ENCODE data around the gene MRPL39. TPM values are rescaled to one million over a fixed set of nuclear protein-coding genes. Genes with fewer than 3 reads are reported as not detected.
A peak's percentile ranks its signal among the peaks of the same experiment; 100 is the strongest.

The MRPL39 gene
- total and polyA plus RNA-seq, 2 experiments from 2014 or later, result 50.5 to 132 TPM

DNA sequence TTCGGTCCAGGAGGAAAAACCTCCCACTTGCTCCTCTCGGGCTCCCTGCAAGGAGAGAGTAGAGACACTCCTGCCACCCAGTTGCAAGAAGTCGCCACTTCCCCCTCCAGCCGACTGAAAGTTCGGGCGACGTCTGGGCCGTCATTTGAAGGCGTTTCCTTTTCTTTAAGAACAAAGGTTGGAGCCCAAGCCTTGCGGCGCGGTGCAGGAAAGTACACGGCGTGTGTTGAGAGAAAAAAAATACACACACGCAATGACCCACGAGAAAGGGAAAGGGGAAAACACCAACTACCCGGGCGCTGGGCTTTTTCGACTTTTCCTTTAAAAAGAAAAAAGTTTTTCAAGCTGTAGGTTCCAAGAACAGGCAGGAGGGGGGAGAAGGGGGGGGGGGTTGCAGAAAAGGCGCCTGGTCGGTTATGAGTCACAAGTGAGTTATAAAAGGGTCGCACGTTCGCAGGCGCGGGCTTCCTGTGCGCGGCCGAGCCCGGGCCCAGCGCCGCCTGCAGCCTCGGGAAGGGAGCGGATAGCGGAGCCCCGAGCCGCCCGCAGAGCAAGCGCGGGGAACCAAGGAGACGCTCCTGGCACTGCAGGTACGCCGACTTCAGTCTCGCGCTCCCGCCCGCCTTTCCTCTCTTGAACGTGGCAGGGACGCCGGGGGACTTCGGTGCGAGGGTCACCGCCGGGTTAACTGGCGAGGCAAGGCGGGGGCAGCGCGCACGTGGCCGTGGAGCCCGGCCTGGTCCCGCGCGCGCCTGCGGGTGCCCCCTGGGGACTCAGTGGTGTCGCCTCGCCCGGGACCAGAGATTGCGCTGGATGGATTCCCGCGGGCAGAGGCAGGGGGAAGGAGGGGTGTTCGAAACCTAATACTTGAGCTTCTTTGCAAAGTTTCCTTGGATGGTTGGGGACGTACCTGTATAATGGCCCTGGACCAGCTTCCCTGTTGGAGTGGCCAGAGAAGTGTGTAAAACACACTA lies 45.3 kb downstream of the MRPL39 start:
- no peak overlapping the region for H3K27ac Mint-ChIP-seq
- Histone ChIP-seq H3K79me2 (replicated peaks; ENCODE audit: insufficient read depth) (no peaks in the 10 kb centered on the region), H3K4me2 (peak overlapping the region; percentile 92), H3K27me3 (ENCODE audit: insufficient read depth) (peaks cover 33% of the 10 kb centered on the region), H3K36me3 (ENCODE audit: insufficient read depth) (no peaks in the 10 kb centered on the region), H3K4me3 (peak overlapping the region; percentile 70), H2AFZ (peak overlapping the region; percentile 95), H3F3A (replicated peaks; ENCODE audit: low read depth) (no peaks in the 10 kb centered on the region), H3K27ac (ENCODE audit: low read depth) (no peak overlapping the region), H3K9me2 (ENCODE audit: insufficient read depth) (peaks cover 5% of the 10 kb centered on the region), H3K4me1 (ENCODE audit: insufficient read depth) (no peaks in the 10 kb centered on the region), H4K20me1 (replicated peaks; ENCODE audit: insufficient read depth) (no peaks in the 10 kb centered on the region)
- H3K9me3 Mint-ChIP-seq, result no peaks in the 10 kb centered on the region; the same call in 2 of the 3 replicates
- peaks cover 8% of the 10 kb centered on the region for H3K4me1 Mint-ChIP-seq
- no peaks in the 10 kb centered on the region; the same call in 2 of the 3 replicates for H3K36me3 Mint-ChIP-seq (ENCODE audit: low read depth)
- ATAC-seq, result peak; percentile 98
- peak overlapping the region; percentile 87 for H3K4me3 Mint-ChIP-seq
- DNase-seq (ENCODE audit: low spot score), result peak; percentile 83
- H3K27me3 Mint-ChIP-seq (ENCODE audit: insufficient read depth, low read depth, poor library complexity), result peaks cover 20% of the 10 kb centered on the region
- no peak for TF ChIP-seq EZH2phosphoT487 (IDR thresholded peaks at IDR 0.05; ENCODE audit: unreplicated experiment)
- TF ChIP-seq, protein P1, sequence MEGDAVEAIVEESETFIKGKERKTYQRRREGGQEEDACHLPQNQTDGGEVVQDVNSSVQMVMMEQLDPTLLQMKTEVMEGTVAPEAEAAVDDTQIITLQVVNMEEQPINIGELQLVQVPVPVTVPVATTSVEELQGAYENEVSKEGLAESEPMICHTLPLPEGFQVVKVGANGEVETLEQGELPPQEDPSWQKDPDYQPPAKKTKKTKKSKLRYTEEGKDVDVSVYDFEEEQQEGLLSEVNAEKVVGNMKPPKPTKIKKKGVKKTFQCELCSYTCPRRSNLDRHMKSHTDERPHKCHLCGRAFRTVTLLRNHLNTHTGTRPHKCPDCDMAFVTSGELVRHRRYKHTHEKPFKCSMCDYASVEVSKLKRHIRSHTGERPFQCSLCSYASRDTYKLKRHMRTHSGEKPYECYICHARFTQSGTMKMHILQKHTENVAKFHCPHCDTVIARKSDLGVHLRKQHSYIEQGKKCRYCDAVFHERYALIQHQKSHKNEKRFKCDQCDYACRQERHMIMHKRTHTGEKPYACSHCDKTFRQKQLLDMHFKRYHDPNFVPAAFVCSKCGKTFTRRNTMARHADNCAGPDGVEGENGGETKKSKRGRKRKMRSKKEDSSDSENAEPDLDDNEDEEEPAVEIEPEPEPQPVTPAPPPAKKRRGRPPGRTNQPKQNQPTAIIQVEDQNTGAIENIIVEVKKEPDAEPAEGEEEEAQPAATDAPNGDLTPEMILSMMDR (conservative IDR thresholded peaks at IDR 0.05; ENCODE audit: low read depth in 2 of 2), result 0 out of 4 replicates have a peak, but pooled peaks have one; percentile 6 to 13

DNA sequence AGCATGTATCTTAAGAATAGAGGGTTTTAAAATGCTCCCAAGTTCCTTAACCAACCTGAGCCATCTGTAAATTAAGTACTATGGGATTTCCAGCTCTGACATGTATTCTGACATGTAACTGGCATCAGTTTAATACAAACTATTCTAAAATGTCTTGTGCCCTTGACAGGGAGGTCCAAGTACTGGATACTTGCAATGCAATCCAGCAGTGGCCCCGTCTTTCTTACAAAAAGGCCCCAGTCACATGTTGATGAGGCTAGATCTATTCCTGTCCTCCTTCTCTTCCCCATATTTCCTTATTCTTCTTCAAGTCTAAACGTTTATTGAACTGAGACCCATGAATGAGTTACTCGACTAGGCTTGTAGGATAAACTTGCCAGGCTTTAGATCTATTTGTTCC lies 46.4 kb downstream of the MRPL39 start:
- Mint-ChIP-seq H3K27me3 (ENCODE audit: insufficient read depth, low read depth, poor library complexity) (peaks cover 20% of the 10 kb centered on the region), H3K9me3 (no peaks in the 10 kb centered on the region; the same call in 2 of the 3 replicates), H3K27ac (no peak overlapping the region), H3K36me3 (ENCODE audit: low read depth) (no peaks in the 10 kb centered on the region; the same call in 2 of the 3 replicates), H3K4me1 (peaks cover 8% of the 10 kb centered on the region), H3K4me3 (peak overlapping the region; percentile 87)
- H3K79me2 ChIP-seq (replicated peaks; ENCODE audit: insufficient read depth), result no peaks in the 10 kb centered on the region
- H3K36me3 ChIP-seq (ENCODE audit: insufficient read depth), result no peaks in the 10 kb centered on the region
- no peak for DNase-seq (ENCODE audit: low spot score)
- H3F3A ChIP-seq (replicated peaks; ENCODE audit: low read depth), result no peaks in the 10 kb centered on the region
- no peak overlapping the region for H2AFZ ChIP-seq
- no peaks in the 10 kb centered on the region for H3K4me1 ChIP-seq (ENCODE audit: insufficient read depth)
- ATAC-seq, result no peak
- H3K27ac ChIP-seq (ENCODE audit: low read depth), result no peak overlapping the region
- peak overlapping the region; percentile 70; the same call in 1 of the 2 replicates for H3K4me3 ChIP-seq
- H3K9me2 ChIP-seq (ENCODE audit: insufficient read depth), result peaks cover 5% of the 10 kb centered on the region
- peaks cover 33% of the 10 kb centered on the region for H3K27me3 ChIP-seq (ENCODE audit: insufficient read depth)
- no peaks in the 10 kb centered on the region for H4K20me1 ChIP-seq (replicated peaks; ENCODE audit: insufficient read depth)
- peak overlapping the region; percentile 92; the same call in 1 of the 2 replicates for H3K4me2 ChIP-seq
- TF ChIP-seq, protein P2, sequence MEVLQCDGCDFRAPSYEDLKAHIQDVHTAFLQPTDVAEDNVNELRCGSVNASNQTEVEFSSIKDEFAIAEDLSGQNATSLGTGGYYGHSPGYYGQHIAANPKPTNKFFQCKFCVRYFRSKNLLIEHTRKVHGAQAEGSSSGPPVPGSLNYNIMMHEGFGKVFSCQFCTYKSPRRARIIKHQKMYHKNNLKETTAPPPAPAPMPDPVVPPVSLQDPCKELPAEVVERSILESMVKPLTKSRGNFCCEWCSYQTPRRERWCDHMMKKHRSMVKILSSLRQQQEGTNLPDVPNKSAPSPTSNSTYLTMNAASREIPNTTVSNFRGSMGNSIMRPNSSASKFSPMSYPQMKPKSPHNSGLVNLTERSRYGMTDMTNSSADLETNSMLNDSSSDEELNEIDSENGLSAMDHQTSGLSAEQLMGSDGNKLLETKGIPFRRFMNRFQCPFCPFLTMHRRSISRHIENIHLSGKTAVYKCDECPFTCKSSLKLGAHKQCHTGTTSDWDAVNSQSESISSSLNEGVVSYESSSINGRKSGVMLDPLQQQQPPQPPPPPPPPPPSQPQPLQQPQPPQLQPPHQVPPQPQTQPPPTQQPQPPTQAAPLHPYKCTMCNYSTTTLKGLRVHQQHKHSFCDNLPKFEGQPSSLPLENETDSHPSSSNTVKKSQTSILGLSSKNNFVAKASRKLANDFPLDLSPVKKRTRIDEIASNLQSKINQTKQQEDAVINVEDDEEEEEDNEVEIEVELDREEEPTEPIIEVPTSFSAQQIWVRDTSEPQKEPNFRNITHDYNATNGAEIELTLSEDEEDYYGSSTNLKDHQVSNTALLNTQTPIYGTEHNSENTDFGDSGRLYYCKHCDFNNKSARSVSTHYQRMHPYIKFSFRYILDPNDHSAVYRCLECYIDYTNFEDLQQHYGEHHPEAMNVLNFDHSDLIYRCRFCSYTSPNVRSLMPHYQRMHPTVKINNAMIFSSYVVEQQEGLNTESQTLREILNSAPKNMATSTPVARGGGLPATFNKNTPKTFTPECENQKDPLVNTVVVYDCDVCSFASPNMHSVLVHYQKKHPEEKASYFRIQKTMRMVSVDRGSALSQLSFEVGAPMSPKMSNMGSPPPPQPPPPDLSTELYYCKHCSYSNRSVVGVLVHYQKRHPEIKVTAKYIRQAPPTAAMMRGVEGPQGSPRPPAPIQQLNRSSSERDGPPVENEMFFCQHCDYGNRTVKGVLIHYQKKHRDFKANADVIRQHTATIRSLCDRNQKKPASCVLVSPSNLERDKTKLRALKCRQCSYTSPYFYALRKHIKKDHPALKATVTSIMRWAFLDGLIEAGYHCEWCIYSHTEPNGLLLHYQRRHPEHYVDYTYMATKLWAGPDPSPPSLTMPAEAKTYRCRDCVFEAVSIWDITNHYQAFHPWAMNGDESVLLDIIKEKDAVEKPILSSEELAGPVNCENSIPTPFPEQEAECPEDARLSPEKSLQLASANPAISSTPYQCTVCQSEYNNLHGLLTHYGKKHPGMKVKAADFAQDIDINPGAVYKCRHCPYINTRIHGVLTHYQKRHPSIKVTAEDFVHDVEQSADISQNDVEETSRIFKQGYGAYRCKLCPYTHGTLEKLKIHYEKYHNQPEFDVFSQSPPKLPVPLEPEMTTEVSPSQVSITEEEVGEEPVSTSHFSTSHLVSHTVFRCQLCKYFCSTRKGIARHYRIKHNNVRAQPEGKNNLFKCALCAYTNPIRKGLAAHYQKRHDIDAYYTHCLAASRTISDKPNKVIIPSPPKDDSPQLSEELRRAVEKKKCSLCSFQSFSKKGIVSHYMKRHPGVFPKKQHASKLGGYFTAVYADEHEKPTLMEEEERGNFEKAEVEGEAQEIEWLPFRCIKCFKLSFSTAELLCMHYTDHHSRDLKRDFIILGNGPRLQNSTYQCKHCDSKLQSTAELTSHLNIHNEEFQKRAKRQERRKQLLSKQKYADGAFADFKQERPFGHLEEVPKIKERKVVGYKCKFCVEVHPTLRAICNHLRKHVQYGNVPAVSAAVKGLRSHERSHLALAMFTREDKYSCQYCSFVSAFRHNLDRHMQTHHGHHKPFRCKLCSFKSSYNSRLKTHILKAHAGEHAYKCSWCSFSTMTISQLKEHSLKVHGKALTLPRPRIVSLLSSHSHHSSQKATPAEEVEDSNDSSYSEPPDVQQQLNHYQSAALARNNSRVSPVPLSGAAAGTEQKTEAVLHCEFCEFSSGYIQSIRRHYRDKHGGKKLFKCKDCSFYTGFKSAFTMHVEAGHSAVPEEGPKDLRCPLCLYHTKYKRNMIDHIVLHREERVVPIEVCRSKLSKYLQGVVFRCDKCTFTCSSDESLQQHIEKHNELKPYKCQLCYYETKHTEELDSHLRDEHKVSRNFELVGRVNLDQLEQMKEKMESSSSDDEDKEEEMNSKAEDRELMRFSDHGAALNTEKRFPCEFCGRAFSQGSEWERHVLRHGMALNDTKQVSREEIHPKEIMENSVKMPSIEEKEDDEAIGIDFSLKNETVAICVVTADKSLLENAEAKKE (CRISPR knock-in tag; IDR thresholded peaks at IDR 0.05), result no peak
- TF ChIP-seq ZNF331 (CRISPR knock-in tag; IDR thresholded peaks at IDR 0.05; ENCODE audit: low read depth), result no peak
- TF ChIP-seq EZH2phosphoT487 (IDR thresholded peaks at IDR 0.05; ENCODE audit: unreplicated experiment), result no peak
- TF ChIP-seq POLR2AphosphoS5 (IDR thresholded peaks at IDR 0.05; ENCODE audit: low read depth), result no peak
- no peak for TF ChIP-seq EZH2 (IDR thresholded peaks at IDR 0.05; ENCODE audit: low read depth, unreplicated experiment)
- no peak for TF ChIP-seq NANOG (IDR thresholded peaks at IDR 0.05; ENCODE audit: borderline replicate concordance)
- TF ChIP-seq, protein P1 (conservative IDR thresholded peaks at IDR 0.05; ENCODE audit: low read depth in 2 of 2), result no peak
- no peak for TF ChIP-seq JUNB (IDR thresholded peaks at IDR 0.05; ENCODE audit: unreplicated experiment)
- TF ChIP-seq ZNF114 (CRISPR knock-in tag; IDR thresholded peaks at IDR 0.05), result no peak

All from GM23338 (cell line).